GM12865 (cell line): Measurements from ENCODE around the gene ACLY.
A peak's percentile ranks its signal among the peaks of the same experiment; 100 is the strongest.
"Not testable (repeated sequence)": the region's sequence is repeated elsewhere in the genome, so short reads cannot be mapped to it uniquely, and the experiment has no call there.

Source experiments
- DNase-seq: peaks from one replicate; pipeline ENCODE4 v3.0.0; 2010; ENCODE audit warnings: low read depth
- H3K4me3 ChIP-seq: 2 replicates; pipeline ENCODE4 v1.5.1; 2011; ENCODE audit warnings: mild to moderate bottlenecking, low read depth, low read length, control low read depth
- CTCF ChIP-seq: IDR thresholded peaks from 2 replicates; pipeline ENCODE4 v1.5.1; 2011; ENCODE audit warnings: low read length, control low read depth, low read depth, inconsistent platforms; ENCODE audit not compliant: insufficient read depth; ENCODE audit errors: missing control alignments

ACLY gene

GRCh38 chr17:41837761-41838538 is 80.8 kb downstream of the ACLY start, which contains the start of gene KLHL10:
Gene KLHL10 (plus strand): TSS chr17:41837825. CDS start chr17:41837933, 108 bp downstream.
- no peak for DNase-seq
- no peak within 1 kb of the TSS for H3K4me3 ChIP-seq
- no peak for TF ChIP-seq CTCF

GRCh38 chr17:41836550-41837196 is 82.1 kb downstream of the ACLY start:
- TF ChIP-seq CTCF, result no peak
- H3K4me3 ChIP-seq, result peak overlapping the region; percentile 84
- no peak for DNase-seq

- peak within 1 kb of the TSS; percentile 84 for H3K4me3 ChIP-seq
- TF ChIP-seq CTCF, result no peak
- peak; percentile 58 for DNase-seq
Observed at GRCh38 chr17:41835800-41836549, 82.8 kb downstream of the ACLY start, which contains the start of gene NT5C3B. Gene NT5C3B (minus strand): TSS chr17:41836232. CDS start chr17:41836193, 39 bp downstream.

- H3K4me3 ChIP-seq, result peak overlapping the region; percentile 84
- no peak for TF ChIP-seq CTCF
Observed at GRCh38 chr17:41835214-41835799, 83.4 kb downstream of the ACLY start.

GRCh38 chr17:41829961-41830360 is 88.8 kb downstream of the ACLY start:
- H3K4me3 ChIP-seq, DNase-seq: not testable (repeated sequence)

More at GRCh38 chr17:41835214-41835799, 83.4 kb downstream of the ACLY start:
- DNase-seq, result peak; percentile 11

GRCh38 chr17:41825175-41825845 is 93.4 kb downstream of the ACLY start:
- DNase-seq, result no peak
- TF ChIP-seq CTCF, result no peak
- no peak overlapping the region for H3K4me3 ChIP-seq
